Fibroblast of gingiva (primary cell): Measurements from ENCODE around the gene GGCT.

Experiments
- DNase-seq: peaks from one replicate; pipeline ENCODE4 v3.0.0-alpha.2; 2011; ENCODE audit warnings: low read depth

The GGCT gene

DNA sequence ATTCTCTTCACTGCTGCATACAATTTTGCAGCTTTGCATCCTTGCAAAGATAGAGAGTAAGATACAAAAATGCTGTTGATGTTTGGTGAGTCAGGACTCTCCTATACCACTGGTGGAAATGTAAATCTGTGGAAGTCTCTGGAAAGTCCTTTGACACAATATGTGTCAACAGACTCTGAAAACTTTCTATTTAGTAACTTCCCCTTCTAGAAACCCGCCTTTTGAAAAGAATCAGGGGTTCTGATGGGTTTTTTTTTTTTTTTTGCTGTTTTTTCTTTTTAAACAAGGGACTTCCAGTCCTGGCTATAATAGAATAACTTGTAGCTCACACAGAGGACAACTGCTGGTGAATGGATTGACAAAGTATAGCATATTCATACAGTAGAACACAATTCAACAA lies 42.5 kb downstream of the GGCT start:
- no peak for DNase-seq

DNA sequence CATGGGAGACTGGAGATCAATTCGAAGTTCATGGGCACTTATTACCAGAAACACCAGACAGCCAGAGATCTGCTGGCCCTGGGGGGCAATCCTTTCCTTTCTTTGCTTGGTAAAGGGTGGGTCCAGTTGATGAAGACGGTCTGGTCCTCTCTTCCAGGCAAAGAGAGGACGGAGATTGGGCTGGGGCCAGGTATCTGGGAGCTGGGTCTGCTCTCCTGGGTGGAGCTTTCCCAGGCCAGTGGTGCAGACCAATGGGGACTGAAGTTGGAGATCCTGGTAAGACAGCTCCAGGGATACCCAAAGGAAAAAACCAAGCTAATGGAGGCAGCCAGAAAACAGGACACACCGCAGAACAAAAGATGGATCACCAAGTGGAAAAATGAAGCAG lies 44.4 kb downstream of the GGCT start:
- DNase-seq, result no peak

DNA sequence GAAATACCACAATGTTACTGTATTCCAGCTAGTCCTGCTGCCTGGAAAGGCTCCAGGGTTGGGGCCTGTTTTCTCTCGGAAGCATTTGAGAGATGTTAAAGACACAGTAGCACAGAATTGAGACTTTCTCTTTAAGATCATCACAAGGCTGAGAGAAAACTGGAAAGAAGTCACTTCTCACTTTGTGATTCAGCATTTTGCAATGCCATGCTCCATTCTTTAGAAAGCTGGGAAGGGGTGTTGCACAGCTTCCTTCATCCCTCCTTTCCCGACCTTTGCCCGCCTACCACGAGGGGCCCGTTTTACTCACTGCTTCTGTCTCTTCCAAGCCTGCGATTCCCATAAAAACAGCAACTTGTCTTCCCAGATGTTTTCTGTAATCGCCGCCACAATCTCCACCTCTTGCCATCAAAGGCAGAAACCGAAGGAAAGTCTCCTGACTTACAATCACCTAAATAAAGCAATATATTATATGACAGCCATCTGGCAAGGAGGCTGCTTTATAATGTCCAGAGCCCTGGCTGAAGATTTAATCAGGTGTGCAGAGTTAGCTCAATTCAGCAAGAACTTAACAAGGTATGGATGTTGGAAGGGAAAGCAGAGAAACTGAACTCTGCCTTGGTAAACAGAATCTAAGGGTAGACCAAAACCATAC lies 44.9 kb downstream of the GGCT start:
- DNase-seq, result peak; percentile 96

DNA sequence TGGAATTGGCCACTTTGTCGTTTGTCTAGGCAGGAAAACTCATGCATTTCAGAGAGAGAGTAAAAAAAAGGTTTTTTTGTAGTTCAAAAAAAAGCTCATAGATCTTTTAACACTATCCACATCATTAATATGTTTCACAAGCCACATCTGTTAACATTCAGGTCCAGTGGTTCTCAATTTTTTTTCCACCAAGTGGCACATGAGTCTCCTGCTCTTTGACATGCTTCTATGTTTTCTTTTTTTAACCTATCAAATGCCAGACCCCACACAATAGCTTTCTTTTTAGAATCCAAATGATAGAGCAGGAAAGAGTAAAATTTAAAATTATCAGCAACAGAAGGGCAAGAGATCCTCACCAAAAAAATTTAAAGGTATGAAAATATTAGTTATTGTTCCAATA lies 46.3 kb downstream of the GGCT start:
- DNase-seq, result peak; percentile 78

DNA sequence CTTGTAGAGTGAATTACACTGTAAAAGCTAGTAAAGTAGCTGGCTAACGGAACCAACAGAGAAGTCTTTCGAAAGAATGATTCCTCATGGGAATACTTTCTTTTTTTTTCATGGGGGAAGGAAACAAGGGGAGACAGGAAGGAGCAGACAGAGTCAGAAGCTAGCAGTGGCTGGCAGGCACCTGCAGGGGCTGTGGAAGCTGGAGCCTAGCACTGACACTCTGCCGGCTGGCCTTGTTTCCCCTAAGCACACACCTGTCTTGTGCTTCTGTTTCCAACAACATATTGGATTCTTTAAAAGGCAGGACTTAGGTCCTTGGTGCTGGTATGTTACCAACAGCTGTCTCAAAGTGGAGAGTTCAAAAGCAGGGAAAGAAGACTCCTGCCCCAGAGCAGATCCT lies 50.7 kb downstream of the GGCT start:
- peak; percentile 47 for DNase-seq

DNA sequence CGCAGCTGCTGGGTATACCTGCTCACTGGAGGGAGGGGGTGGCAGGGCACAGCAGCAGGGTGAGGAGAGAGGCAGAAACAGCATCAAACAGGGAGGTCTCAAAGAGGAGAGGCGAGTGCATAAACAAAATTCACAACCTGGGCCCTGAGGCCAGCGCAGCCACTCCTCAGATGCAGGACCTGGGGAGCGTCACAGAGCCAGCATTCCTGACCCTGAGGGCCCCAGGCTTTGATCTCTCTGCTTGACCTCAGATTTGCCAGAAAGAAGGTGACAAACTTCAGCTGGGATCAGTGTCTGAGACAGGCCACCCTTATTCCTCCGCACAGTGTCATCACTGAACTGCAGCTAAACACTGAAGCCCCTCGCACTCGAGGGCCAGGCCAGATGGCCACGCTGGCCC lies 51.6 kb downstream of the GGCT start:
- no peak for DNase-seq

DNA sequence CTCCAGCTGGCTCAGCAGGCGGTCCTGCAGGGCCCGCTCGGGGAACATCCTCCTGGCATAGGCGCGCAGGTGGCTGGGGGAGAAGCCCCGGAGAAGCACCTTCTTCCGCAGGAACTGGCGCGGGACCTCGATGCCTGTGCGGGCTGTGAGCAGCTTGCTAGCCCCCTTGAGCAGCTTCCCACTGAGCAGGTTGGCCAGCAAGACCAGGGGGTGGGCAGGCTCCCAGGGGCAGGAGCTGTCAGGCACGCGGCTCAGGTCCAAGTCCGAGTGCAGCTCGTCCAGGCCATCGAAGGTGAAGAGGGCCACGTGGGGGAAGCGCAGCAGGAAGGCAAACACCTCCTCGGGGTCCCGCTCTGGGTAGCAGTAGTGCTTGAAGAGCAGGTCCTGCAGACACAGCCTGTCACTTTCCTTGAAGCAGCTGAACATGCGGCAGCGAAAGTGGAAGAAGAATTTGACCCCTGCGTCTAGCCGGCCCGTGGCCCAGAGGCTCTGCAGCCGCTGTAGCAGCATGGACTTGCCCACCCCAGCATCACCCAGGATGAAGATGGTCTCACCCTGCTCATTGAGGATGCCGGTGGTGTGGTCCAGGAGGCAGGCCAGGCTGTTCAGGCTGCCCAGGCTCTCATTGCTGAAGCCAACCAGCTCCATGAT lies 52.2 kb downstream of the GGCT start:
- DNase-seq, result no peak

DNA sequence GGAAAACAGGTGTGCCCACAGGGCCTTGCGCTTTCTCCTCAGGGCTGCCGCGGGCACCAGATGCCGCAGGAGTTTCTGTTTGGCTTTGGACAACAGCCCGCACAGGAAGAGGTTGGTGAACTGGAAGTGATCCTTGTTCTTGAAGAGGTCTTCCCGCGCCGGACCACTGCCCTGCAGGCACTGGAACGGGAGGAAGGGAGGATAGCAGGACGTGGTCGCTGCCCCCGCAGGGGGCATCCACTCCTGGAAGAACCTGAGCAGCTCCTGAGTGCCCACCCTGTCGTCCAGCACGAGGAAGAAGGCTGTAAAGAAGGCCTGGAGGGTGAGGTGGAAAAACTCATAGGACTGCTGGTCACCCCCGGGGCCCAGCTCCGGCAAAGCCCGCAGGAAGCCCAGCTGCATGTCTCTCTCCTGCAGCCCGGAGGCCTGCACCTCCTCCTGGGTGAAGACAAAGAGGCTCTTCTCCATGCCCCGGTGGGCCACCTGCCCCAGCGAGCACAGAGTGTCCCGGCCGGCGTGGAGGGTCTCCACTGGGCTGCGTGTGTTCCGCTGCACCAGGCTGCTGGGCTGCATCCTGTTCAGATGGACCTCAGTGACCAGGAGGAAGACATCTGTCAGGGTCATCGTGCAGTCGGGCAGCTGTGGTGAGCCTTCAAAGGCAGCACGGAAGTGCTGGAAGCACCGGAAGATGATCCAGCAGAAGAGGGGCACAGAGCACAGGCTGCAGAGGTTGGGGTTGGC lies 52.9 kb downstream of the GGCT start:
- DNase-seq, result no peak

DNA sequence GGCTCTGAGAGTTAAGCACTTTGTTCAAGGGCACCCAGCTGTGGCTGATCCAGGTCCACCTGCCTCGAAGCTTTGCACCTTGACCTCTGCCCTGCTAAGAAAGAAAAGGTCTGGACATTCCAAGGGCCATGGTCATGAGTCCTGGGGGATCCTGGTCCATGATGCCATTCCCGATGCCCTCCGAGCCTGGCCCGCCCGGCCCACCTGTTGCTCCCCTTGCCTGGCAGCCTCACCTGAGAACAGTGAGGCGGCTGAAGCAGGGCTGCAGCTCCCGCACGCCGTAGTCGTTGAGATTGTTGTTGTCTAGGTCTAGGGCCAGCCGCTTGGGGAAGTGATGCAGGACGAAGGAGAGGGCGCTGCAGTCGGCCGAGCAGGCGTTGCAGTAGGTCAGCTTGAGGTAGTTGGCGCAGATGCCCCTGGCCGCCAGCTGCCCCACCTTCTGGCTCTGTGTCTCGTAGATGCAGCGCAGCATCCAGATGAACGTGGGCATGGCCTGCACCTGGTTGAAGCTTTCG lies 53.6 kb downstream of the GGCT start:
- DNase-seq, result no peak

DNA sequence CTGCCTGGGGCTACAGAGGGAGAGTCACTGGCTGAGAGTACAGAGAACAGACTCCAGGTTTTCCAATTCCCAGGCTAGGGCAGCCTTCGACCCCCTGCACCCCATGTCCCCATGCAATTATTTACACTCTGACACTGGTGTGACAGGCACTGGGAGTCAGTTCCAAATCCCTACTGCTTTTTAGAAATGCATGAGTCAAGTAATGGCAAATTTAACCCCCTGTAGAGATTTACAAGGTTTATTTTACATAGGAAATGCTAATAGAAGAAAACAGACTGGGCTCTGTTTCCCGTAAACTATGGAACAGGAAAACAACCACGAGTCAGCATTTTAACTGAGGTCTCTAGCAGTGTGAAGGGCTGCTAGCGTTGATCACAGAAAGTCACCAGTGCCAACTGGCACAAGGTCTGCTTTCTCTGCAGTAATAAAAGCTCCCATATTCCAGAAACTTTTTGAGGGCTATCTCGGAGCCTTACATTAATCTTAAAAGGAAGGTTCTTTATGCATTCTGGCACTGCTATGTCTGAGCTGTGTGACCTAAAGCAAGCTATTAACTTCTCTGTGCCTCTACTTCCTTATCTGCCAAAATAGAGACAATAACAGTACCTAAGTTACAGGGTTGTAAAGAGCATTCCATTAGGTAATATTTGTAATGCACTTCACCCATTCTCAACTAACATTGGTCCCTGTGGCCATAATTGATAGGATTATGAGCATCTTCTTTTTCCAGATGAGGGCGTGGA lies 54.2 kb downstream of the GGCT start:
- no peak for DNase-seq

DNA sequence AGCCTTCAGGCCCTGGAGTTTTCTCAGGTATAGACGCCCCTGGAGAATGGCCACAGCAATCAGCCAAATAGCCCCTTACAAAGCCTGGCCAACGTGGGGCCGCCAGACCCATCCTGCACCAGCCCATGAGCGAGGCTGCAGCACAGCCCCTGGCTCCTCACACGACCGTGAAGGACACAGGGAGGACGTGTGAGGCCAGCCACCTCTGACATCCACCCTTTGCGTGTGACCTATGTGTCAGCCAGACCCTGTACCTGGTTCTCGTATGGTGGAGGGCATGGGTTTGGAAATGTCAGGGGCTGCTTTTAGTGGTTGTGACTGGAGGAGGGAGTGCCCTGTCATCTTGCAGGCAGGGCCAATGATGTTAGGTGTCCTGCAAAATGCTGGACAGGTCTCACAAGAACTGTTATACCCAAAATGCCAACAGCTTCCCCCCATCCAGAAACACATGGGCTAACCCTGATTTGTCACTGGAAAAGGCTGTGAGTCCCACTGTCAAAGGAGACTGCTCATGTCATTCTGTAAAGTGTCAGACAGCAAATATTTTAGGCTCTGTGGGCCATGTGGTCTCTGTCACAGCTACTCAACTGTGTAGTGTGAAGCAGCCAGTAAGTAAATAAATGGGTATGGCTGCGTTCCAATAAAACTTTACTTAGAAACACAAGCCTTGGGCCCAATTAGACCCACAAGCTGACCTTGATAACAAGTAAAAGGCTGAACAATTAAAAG lies 56.0 kb downstream of the GGCT start:
- no peak for DNase-seq

DNA sequence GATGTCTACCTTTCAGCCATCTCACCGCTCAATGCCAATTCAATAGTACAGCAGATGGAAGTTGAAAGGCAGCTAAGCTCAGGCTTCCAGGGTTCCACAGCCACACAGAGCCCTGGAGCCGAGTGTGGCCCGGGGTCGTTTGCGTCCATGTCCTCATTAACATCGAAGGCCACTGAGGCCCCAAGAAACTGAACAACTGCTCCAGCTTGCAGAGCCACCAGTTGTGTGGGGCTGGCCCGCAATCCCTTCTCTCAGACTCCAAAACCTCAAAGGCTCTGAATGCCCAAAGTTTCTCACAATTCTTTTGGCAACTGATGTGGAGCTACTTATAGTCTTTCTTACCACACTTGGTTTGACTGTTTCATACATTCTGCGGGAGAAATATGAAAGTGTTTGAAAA lies 57.2 kb downstream of the GGCT start:
- DNase-seq, result no peak
